Activated CD4-positive, alpha-beta T cell treated with anti-CD3 and anti-CD28 coated beads for 24 hours (primary cell): ENCODE results near the gene DEPDC5.

ENCODE experiments used
- DNase-seq, 2 donors: peaks; one replicate each; pipeline ENCODE4 v3.0.0-alpha.2; 2020; ENCODE audit warnings: low read depth in 2 of 2

The DEPDC5 gene

DNA sequence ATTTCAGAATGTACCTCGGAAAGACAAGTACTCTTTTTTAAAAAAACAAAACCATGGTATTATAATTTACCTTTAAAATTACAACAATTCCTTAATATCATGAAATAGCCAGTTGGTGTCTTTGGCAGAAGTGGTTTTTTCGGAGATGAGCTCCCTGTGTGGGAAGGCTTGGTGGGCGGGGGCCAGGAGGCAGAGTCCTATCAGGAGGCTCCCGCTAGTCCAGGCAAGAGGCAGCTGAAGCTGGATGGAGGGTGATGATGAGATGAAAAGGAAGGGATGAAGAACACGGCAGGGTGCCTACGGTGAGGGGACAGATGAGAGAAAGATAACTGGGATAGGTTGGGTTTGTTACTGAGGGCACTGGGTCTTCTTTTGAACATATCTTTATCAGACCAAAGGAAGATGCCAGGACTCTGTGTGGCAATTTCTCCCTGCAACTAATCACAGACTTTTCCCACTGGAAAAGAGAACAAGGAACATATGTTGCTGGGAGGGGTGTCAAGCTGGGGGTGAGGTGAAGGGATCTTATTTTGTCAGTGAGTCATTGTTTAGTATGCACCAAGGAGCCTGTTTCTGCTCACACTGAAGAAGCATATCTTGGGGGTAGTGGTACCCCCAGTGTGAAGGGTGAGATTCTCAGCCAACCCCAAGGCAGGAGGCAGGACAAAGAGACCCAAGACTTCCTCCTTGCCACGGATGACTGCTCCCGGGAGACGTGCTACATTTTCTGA is 99.0 kb downstream of the DEPDC5 start:
- no peak for DNase-seq

DNA sequence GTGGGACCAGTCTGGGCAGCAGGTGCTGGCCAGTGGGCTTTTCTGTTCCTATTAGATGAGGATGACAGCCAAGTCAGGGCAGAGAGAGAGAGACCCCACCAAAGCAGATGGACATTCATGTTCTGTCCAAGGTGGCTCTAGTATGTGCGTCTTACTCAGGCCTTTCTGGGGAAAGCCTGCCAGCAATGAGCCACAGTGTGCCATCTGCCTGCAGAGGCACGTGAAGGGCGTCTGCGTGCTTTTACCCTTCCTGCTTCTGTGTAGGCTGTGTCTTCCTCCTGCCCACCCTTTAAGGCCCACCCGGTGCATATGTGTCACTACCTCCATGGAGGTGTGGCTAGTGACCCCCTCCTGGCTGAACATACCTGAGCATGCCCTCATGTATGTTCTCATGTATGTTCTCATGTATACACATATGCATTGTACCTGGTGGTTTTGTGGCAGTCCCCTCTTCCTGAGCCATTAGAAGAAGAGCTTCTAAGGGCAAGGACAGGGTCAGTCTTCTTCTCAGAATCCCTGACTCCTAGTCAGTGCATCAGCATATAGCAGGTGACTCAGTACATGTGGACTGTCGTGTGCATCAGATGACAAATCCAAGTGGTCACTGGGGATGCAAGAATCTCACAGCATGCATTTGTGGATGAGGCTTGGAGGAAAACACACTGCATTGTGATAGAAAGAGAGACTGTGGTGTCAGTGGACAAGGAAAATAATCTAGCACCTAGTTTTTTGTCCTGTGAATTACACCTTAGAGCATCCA is 100.1 kb downstream of the DEPDC5 start:
- no peak for DNase-seq

- no peak for DNase-seq
These were observed 103.4 kb downstream of the DEPDC5 start for GRCh38 chr22:31857247-31857646.

GRCh38 chr22:31861226-31861840 is 107.5 kb downstream of the DEPDC5 start:
- DNase-seq = peak; percentile 10 to 16

- DNase-seq = no peak
These were observed 113.1 kb downstream of the DEPDC5 start for GRCh38 chr22:31866918-31867317.

- DNase-seq = no peak
These were observed 113.8 kb downstream of the DEPDC5 start for GRCh38 chr22:31867386-31868153.

GRCh38 chr22:31869739-31870138 is 115.9 kb downstream of the DEPDC5 start:
- DNase-seq = no peak

GRCh38 chr22:31870890-31871289 is 117.1 kb downstream of the DEPDC5 start:
- no peak for DNase-seq

GRCh38 chr22:31871480-31871879 is 117.7 kb downstream of the DEPDC5 start:
- DNase-seq = no peak

- no peak for DNase-seq
These were observed 118.4 kb downstream of the DEPDC5 start for GRCh38 chr22:31872209-31872608.

DNA sequence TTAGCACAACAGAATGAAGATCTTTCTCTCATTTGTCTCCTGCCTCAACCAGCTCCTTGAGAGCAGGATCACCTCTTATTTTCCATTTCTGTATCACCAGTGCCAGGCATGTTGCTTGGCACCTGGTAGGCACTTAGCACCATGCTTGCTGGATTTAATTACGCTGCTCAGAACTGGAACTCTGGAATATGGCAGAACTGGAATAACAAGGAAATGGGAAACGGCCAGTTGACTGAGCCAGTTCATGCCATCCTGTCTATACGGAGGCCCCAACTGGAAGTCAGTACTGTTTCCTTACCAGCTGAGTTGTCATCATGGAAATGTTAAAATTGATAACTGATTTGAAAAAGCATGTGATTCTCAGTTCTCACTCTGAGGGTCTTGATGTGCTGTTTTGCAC is 121.0 kb downstream of the DEPDC5 start:
- no peak for DNase-seq

GRCh38 chr22:31876156-31876920 is 122.5 kb downstream of the DEPDC5 start:
- DNase-seq = no peak

DNA sequence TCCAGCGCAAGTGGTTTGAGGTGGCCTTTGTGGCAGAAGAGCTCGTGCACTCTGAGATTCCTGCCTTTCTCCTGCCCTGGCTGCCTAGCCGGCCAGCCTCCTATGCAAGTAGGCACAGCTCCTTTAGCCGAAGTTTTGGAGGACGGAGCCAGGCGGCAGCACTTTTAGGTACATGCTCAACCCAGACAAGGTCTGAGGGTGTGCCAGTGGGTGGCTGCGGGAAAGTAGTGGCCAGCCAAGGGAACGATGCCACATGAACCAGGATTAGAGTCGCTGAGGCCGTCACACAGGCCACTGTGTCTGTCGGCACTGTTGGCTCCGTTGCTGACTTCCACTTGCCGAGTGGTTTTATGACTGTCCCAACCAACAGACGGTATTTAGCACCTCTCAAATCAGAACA is 125.8 kb downstream of the DEPDC5 start:
- no peak for DNase-seq

DNA sequence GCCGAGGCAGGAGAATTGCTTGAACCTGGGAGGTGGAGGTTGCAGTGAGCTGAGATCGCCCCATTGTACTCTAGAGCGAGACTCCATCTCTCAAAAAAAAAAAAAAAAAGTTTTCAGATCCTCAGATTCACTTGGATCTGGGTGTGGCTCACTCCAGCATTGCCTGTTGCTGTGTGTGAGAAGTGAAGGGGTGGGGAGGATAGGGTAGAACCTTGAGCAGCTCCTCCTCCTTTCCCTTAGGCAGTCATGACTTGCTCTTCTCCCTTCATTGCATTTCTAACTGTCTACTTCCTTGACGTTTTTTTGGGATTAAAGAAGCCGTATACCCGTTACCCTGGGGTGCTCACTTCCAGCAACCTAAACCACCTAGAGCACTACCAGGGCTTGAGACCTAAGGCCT is 127.4 kb downstream of the DEPDC5 start:
- no peak for DNase-seq

- DNase-seq = no peak
These were observed 128.0 kb downstream of the DEPDC5 start for GRCh38 chr22:31881865-31882264.

- no peak for DNase-seq
These were observed 129.2 kb downstream of the DEPDC5 start for GRCh38 chr22:31882971-31883370.

- no peak for DNase-seq
These were observed 130.2 kb downstream of the DEPDC5 start for GRCh38 chr22:31883989-31884388.

DNA sequence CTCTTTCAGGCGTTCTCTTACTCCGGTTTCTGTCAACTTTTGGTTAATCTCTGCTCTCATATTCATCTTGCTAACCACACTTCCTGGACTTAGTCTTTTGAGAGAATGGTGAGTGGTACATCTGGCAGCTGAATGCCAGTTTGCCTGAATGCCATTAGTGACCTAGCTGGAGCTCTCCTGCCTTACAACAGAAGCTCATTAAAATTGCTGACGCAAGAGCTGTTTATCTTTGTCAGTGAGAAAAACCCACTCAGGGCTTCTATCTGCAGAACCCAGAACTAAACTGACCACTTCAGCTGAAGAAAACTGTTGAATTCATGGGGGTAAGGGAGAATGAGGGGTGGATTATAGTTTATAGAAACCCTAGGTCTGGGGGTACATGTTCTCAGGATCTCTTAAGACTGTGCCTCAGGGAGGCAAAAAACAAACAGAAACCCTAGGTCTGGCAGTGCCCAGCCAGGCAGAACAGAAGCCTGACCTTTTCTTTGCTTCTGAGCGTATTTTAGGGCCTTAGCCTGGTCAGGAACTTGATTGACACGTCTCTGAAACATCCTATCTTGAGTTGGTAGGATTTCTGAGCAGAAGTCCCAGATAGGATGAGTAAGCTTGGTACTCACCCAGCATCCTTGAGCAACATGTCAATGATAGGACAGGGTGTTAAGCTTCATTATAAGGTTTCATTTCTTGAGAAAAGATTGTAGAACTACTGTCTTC is 137.7 kb downstream of the DEPDC5 start:
- no peak for DNase-seq

- DNase-seq = no peak
These were observed 138.2 kb downstream of the DEPDC5 start for GRCh38 chr22:31892080-31892433.

GRCh38 chr22:31893460-31893859 is 139.6 kb downstream of the DEPDC5 start:
- no peak for DNase-seq
